Liver (tissue), 3 donors: ENCODE measurements around the gene RABEP1.

Source experiments
- CTCF ChIP-seq: fragments of 150-350 bp; IDR thresholded peaks from 2 replicates; pipeline ENCODE4 v1.5.1; 2017; ENCODE audit warnings: improper control_type of control experiment, low read depth, low read length; ENCODE audit not compliant: missing input control
- RAD21 ChIP-seq, 2 donors: IDR thresholded peaks; 2 replicates each; pipeline ENCODE4 v1.6.1; 2016; ENCODE audit warnings: antibody characterized with exemption in 2 of 2, mild to moderate bottlenecking in 2 of 2
- TAF1 ChIP-seq: conservative IDR thresholded peaks from 2 replicates; pipeline ENCODE4 v1.6.1; 2016; ENCODE audit warnings: antibody characterized with exemption, mild to moderate bottlenecking
- TF ChIP-seq, protein P1 (sequence below): IDR thresholded peaks from 2 replicates; pipeline ENCODE4 v1.6.1; 2016; ENCODE audit warnings: antibody characterized with exemption
- TF ChIP-seq, protein P2 (sequence below): IDR thresholded peaks from 2 replicates; pipeline ENCODE4 v1.6.1; 2016; ENCODE audit warnings: antibody characterized with exemption, mild to moderate bottlenecking
- donor health status: healthy.
- donor health status: healthy.

DNA sequence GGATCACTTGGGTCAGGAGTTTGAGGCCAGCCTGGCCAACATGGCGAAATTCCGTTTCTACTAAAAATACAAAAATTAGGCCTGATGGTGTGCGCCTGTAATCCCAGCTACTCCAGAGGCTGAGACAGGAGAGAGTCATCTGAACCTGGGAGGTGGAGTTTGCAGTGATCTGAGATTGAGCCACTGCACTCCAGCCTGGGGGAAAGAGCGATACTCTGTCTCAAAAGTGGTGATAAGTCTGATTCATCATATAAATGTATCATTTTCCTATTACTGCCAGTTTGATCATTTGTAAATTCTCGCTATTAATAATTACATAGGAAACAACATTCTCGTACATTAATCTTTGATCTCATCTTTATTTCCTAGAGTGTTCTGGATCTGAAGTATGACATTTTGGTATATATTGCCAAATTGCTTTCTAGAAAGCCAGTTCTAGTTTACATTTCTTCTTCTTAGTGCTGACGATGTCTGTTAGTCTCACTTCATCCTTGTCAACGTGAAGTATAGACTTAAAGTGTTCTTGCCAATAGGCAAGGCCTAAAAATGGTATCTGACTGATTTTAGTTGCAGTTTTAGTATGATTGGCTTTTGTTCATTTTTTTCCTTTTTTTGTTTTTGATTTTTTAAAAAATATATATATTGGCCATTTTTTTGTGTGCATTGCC lies 9.7 kb downstream of the RABEP1 start:
- TF ChIP-seq CTCF (no peak), RAD21 (IDR thresholded peaks at IDR 0.05) (no peak), TAF1 (no peak)
- TF ChIP-seq, protein P1, sequence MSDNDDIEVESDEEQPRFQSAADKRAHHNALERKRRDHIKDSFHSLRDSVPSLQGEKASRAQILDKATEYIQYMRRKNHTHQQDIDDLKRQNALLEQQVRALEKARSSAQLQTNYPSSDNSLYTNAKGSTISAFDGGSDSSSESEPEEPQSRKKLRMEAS, result no peak
- TF ChIP-seq, protein P2, sequence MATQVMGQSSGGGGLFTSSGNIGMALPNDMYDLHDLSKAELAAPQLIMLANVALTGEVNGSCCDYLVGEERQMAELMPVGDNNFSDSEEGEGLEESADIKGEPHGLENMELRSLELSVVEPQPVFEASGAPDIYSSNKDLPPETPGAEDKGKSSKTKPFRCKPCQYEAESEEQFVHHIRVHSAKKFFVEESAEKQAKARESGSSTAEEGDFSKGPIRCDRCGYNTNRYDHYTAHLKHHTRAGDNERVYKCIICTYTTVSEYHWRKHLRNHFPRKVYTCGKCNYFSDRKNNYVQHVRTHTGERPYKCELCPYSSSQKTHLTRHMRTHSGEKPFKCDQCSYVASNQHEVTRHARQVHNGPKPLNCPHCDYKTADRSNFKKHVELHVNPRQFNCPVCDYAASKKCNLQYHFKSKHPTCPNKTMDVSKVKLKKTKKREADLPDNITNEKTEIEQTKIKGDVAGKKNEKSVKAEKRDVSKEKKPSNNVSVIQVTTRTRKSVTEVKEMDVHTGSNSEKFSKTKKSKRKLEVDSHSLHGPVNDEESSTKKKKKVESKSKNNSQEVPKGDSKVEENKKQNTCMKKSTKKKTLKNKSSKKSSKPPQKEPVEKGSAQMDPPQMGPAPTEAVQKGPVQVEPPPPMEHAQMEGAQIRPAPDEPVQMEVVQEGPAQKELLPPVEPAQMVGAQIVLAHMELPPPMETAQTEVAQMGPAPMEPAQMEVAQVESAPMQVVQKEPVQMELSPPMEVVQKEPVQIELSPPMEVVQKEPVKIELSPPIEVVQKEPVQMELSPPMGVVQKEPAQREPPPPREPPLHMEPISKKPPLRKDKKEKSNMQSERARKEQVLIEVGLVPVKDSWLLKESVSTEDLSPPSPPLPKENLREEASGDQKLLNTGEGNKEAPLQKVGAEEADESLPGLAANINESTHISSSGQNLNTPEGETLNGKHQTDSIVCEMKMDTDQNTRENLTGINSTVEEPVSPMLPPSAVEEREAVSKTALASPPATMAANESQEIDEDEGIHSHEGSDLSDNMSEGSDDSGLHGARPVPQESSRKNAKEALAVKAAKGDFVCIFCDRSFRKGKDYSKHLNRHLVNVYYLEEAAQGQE, result no peak
